Astrocyte (in vitro differentiated cells and primary cell): ENCODE measurements around the gene DLL3. TPM values are rescaled to one million over a fixed set of nuclear protein-coding genes. Genes with fewer than 3 reads are reported as not detected.

Experiments
- DNase-seq: peaks from one replicate; pipeline ENCODE4 v3.0.0-alpha.2; 2010; ENCODE audit warnings: low read depth
- FAIRE-seq: peaks from 2 replicates; lab custom pipeline; 2011; peaks lifted over from hg19 to GRCh38; lab: Jason Lieb, UNC
- H2AFZ ChIP-seq: 2 replicates; pipeline ENCODE4 v1.6.0; 2012; ENCODE audit warnings: low read depth, low read length, inconsistent platforms
- H3K27ac ChIP-seq: 2 replicates; pipeline ENCODE4 v1.5.1; 2011; ENCODE audit warnings: low read depth, low read length, inconsistent platforms
- H3K27me3 ChIP-seq: 2 replicates; pipeline ENCODE4 v1.6.0; 2011; ENCODE audit warnings: low read length, inconsistent platforms; ENCODE audit not compliant: insufficient read depth
- H3K36me3 ChIP-seq: 2 replicates; pipeline ENCODE4 v1.5.1; 2011; ENCODE audit warnings: low read length, inconsistent platforms; ENCODE audit not compliant: insufficient read depth
- H3K4me1 ChIP-seq: 2 replicates; pipeline ENCODE4 v1.5.1; 2011; ENCODE audit warnings: low read length, inconsistent platforms; ENCODE audit not compliant: insufficient read depth
- H3K4me2 ChIP-seq: 2 replicates; pipeline ENCODE4 v1.6.0; 2012; ENCODE audit warnings: low read length, inconsistent platforms
- H3K4me3 ChIP-seq: 2 replicates; pipeline ENCODE4 v1.5.1; 2011; ENCODE audit warnings: low read depth, mild to moderate bottlenecking, low read length, inconsistent platforms; ENCODE audit not compliant: insufficient read depth
- H3K79me2 ChIP-seq: 2 replicates; pipeline ENCODE4 v1.6.0; 2012; ENCODE audit warnings: mild to moderate bottlenecking, low read length, inconsistent platforms; ENCODE audit not compliant: insufficient read depth
- H3K9ac ChIP-seq: 2 replicates; pipeline ENCODE4 v1.6.0; 2012; ENCODE audit warnings: mild to moderate bottlenecking, low read length, inconsistent platforms
- H3K9me3 ChIP-seq: 2 replicates; pipeline ENCODE4 v1.5.1; 2012; ENCODE audit warnings: low read depth, mild to moderate bottlenecking, low read length, inconsistent platforms; ENCODE audit not compliant: insufficient read depth
- H4K20me1 ChIP-seq: 2 replicates; pipeline ENCODE4 v1.6.0; 2012; ENCODE audit warnings: low read length, inconsistent platforms; ENCODE audit not compliant: insufficient read depth
- H3K27ac Mint-ChIP-seq: one replicate; pipeline ENCODE4 v1.8.0; 2021; ENCODE audit warnings: mild to moderate bottlenecking, mixed read lengths; ENCODE audit not compliant: unreplicated experiment
- H3K27me3 Mint-ChIP-seq: one replicate; pipeline ENCODE4 v1.8.0; 2021; ENCODE audit warnings: low read depth, mixed read lengths; ENCODE audit not compliant: unreplicated experiment
- H3K36me3 Mint-ChIP-seq: one replicate; pipeline ENCODE4 v1.8.0; 2021; ENCODE audit warnings: low read depth, mixed read lengths; ENCODE audit not compliant: unreplicated experiment
- H3K4me1 Mint-ChIP-seq: one replicate; pipeline ENCODE4 v1.8.0; 2021; ENCODE audit warnings: low read depth, mixed read lengths; ENCODE audit not compliant: unreplicated experiment
- H3K4me3 Mint-ChIP-seq: one replicate; pipeline ENCODE4 v1.8.0; 2021; ENCODE audit warnings: mild to moderate bottlenecking, moderate library complexity, mixed read lengths; ENCODE audit not compliant: unreplicated experiment
- H3K9me3 Mint-ChIP-seq: one replicate; pipeline ENCODE4 v1.8.0; 2021; ENCODE audit warnings: mild to moderate bottlenecking, mixed read lengths; ENCODE audit not compliant: unreplicated experiment
- CTCF ChIP-seq: IDR thresholded peaks from 2 replicates; pipeline ENCODE4 v1.5.1; 2011; ENCODE audit warnings: low read depth, mild to moderate bottlenecking, inconsistent platforms, low read length, moderate library complexity; ENCODE audit not compliant: insufficient read depth
- EZH2 ChIP-seq: IDR thresholded peaks from 2 replicates; pipeline ENCODE4 v1.6.1; 2012; ENCODE audit warnings: mild to moderate bottlenecking, low read length, inconsistent platforms; ENCODE audit not compliant: insufficient read depth
- total RNA-seq: library from RNA; stranded (reverse); gene quantifications from 2 replicates; pipeline ENCODE4 v1.2.1, GENCODE V29; 2021

Gene DLL3
- total RNA-seq, 1 donor from 2014 or later: 0.84 TPM

GRCh38 chr19:39492225-39492624 lies 6.5 kb upstream of the DLL3 start:
- H3K4me1 ChIP-seq: no peaks in the 10 kb centered on the region
- Mint-ChIP-seq H3K4me1 (no peaks in the 10 kb centered on the region), H3K9me3 (no peaks in the 10 kb centered on the region), H3K36me3 (peaks cover 15% of the 10 kb centered on the region), H3K4me3 (no peak overlapping the region), H3K27me3 (peaks cover 7% of the 10 kb centered on the region), H3K27ac (no peak overlapping the region)
- no peaks in the 10 kb centered on the region for H3K79me2 ChIP-seq
- no peak overlapping the region for H3K4me2 ChIP-seq
- DNase-seq: no peak
- no peak for TF ChIP-seq CTCF
- no peak overlapping the region for H3K4me3 ChIP-seq
- no peaks in the 10 kb centered on the region for H3K9me3 ChIP-seq
- H3K36me3 ChIP-seq: peaks cover 11% of the 10 kb centered on the region
- peaks cover 9% of the 10 kb centered on the region for H4K20me1 ChIP-seq
- no peaks in the 10 kb centered on the region for H3K27me3 ChIP-seq
- FAIRE-seq: no peak
- no peak overlapping the region for H3K27ac ChIP-seq
- H3K9ac ChIP-seq: no peak overlapping the region
- H2AFZ ChIP-seq: no peak overlapping the region

- H3K4me3 ChIP-seq: no peak overlapping the region
- no peak overlapping the region for H3K27ac ChIP-seq
- no peak for DNase-seq
- peaks cover 10% of the 10 kb centered on the region for H3K36me3 ChIP-seq
- no peak overlapping the region for H3K4me2 ChIP-seq
- Mint-ChIP-seq H3K9me3 (no peaks in the 10 kb centered on the region), H3K4me3 (no peak overlapping the region), H3K4me1 (no peaks in the 10 kb centered on the region), H3K27ac (no peak overlapping the region), H3K36me3 (peaks cover 15% of the 10 kb centered on the region), H3K27me3 (peaks cover 11% of the 10 kb centered on the region)
- peaks cover 6% of the 10 kb centered on the region for H4K20me1 ChIP-seq
- H3K9ac ChIP-seq: no peak overlapping the region
- TF ChIP-seq EZH2: no peak
- no peak for TF ChIP-seq CTCF
- peaks cover 2% of the 10 kb centered on the region for H3K27me3 ChIP-seq
- peaks cover 4% of the 10 kb centered on the region for H3K4me1 ChIP-seq
- FAIRE-seq: no peak
- no peak overlapping the region for H2AFZ ChIP-seq
- H3K9me3 ChIP-seq: no peaks in the 10 kb centered on the region
- no peaks in the 10 kb centered on the region for H3K79me2 ChIP-seq
Measured at GRCh38 chr19:39492788-39493187, 6.0 kb upstream of the DLL3 start.

GRCh38 chr19:39494661-39495060 lies 4.1 kb upstream of the DLL3 start:
- Mint-ChIP-seq H3K36me3 (peaks cover 7% of the 10 kb centered on the region), H3K27me3 (peaks cover 24% of the 10 kb centered on the region), H3K27ac (no peak overlapping the region), H3K4me1 (peaks cover 5% of the 10 kb centered on the region), H3K4me3 (no peak overlapping the region), H3K9me3 (peaks cover 3% of the 10 kb centered on the region)
- peaks cover 17% of the 10 kb centered on the region for H3K27me3 ChIP-seq
- H3K4me1 ChIP-seq: peaks cover 11% of the 10 kb centered on the region
- TF ChIP-seq EZH2 (no peak), CTCF (no peak)
- no peak overlapping the region for H3K9ac ChIP-seq
- no peak for DNase-seq
- FAIRE-seq: no peak
- no peak overlapping the region for H3K4me2 ChIP-seq
- no peaks in the 10 kb centered on the region for H4K20me1 ChIP-seq
- no peaks in the 10 kb centered on the region for H3K79me2 ChIP-seq
- H2AFZ ChIP-seq: no peak overlapping the region
- no peak overlapping the region for H3K27ac ChIP-seq
- peaks cover 2% of the 10 kb centered on the region for H3K36me3 ChIP-seq
- no peaks in the 10 kb centered on the region for H3K9me3 ChIP-seq
- no peak overlapping the region for H3K4me3 ChIP-seq
